ENCODE results near the gene FREM2. TPM values are rescaled to one million over a fixed set of nuclear protein-coding genes. Genes with fewer than 3 reads are reported as not detected.

Gene FREM2
- total RNA-seq, 1 donor from 2014 or later, result 0.54 TPM

DNA sequence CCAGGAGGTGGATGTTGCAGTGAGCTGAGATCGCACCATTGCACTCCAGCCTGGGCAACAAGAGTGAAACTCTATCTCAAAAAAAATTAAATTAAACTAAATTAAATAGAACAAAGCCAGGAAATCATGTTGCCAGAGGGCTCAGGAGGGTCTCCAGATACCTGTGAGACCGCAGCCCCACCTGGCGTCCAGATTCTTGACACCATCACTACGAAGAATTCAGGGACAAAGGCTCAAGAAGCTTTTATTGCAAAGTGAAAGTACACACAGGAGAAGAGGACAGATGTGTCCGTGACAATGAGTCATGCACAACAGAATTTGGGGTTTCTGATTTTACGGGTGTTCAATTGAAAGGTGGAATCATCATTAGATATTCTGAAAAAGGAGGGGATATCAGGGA is 227.2 kb downstream of the FREM2 start:
- peaks cover 3% of the 10 kb centered on the region for H3K27me3 Mint-ChIP-seq (ENCODE audit: unreplicated experiment)
- H3K9me3 Mint-ChIP-seq (ENCODE audit: unreplicated experiment), result no peaks in the 10 kb centered on the region
- no peak for DNase-seq
- H3K4me1 Mint-ChIP-seq (ENCODE audit: low read depth, unreplicated experiment), result no peaks in the 10 kb centered on the region
- TF ChIP-seq, protein P1, sequence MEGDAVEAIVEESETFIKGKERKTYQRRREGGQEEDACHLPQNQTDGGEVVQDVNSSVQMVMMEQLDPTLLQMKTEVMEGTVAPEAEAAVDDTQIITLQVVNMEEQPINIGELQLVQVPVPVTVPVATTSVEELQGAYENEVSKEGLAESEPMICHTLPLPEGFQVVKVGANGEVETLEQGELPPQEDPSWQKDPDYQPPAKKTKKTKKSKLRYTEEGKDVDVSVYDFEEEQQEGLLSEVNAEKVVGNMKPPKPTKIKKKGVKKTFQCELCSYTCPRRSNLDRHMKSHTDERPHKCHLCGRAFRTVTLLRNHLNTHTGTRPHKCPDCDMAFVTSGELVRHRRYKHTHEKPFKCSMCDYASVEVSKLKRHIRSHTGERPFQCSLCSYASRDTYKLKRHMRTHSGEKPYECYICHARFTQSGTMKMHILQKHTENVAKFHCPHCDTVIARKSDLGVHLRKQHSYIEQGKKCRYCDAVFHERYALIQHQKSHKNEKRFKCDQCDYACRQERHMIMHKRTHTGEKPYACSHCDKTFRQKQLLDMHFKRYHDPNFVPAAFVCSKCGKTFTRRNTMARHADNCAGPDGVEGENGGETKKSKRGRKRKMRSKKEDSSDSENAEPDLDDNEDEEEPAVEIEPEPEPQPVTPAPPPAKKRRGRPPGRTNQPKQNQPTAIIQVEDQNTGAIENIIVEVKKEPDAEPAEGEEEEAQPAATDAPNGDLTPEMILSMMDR (IDR thresholded peaks at IDR 0.05; ENCODE audit: partially characterized antibody, unreplicated experiment), result no peak
- H3K36me3 Mint-ChIP-seq (ENCODE audit: unreplicated experiment), result no peaks in the 10 kb centered on the region
- H3K4me3 Mint-ChIP-seq (ENCODE audit: unreplicated experiment), result no peak overlapping the region
- no peak overlapping the region for H3K27ac Mint-ChIP-seq (ENCODE audit: unreplicated experiment)

DNA sequence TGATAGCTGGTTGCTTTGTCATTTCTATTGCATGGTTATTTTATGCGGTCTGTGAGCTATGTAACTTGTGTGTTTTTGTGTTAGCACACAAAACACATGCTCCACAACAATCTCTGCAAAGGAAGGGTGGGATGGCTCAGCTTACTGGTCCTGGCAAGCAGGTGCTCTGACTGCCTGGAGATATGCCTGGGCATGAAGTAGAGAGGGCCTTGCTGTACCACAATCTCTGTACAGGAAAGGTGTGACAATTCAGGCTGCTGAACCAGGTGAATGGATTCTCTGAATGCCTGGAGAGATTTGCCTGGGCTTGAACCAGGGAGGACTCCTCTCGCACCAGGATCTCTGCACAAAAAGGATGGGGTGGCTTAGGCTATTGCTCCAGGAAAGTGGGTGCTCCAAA is 234.2 kb downstream of the FREM2 start:
- DNase-seq, result no peak
- H3K27me3 Mint-ChIP-seq (ENCODE audit: unreplicated experiment), result no peaks in the 10 kb centered on the region
- peaks cover 2% of the 10 kb centered on the region for H3K9me3 Mint-ChIP-seq (ENCODE audit: unreplicated experiment)
- H3K4me3 Mint-ChIP-seq (ENCODE audit: unreplicated experiment), result no peak overlapping the region
- no peaks in the 10 kb centered on the region for H3K4me1 Mint-ChIP-seq (ENCODE audit: low read depth, unreplicated experiment)
- TF ChIP-seq, protein P1 (IDR thresholded peaks at IDR 0.05; ENCODE audit: partially characterized antibody, unreplicated experiment), result no peak
- H3K36me3 Mint-ChIP-seq (ENCODE audit: unreplicated experiment), result no peaks in the 10 kb centered on the region
- H3K27ac Mint-ChIP-seq (ENCODE audit: unreplicated experiment), result no peak overlapping the region

DNA sequence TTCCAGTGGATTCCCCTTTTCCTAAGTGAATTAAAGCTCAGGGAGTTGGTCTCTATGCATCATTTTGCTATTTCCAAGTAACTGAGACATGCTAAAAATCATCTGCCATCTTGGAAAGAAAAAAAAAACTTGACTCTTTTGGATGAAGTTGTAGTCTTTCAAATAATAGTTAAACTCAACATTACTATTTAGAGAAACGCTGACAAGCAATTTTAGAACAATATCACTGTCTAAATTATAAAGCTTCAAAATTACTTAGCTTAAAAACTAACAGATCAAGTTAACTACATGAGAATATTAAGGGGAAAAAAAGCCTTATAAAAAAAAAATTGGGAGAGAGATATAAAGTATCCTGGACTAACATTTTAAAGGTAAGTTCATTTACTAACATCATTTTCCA is 235.3 kb downstream of the FREM2 start:
- no peak for DNase-seq
- TF ChIP-seq, protein P1 (IDR thresholded peaks at IDR 0.05; ENCODE audit: partially characterized antibody, unreplicated experiment), result no peak
- H3K4me3 Mint-ChIP-seq (ENCODE audit: unreplicated experiment), result no peak overlapping the region
- H3K36me3 Mint-ChIP-seq (ENCODE audit: unreplicated experiment), result no peaks in the 10 kb centered on the region
- peaks cover 2% of the 10 kb centered on the region for H3K9me3 Mint-ChIP-seq (ENCODE audit: unreplicated experiment)
- H3K4me1 Mint-ChIP-seq (ENCODE audit: low read depth, unreplicated experiment), result no peaks in the 10 kb centered on the region
- H3K27me3 Mint-ChIP-seq (ENCODE audit: unreplicated experiment), result no peaks in the 10 kb centered on the region
- no peak overlapping the region for H3K27ac Mint-ChIP-seq (ENCODE audit: unreplicated experiment)

DNA sequence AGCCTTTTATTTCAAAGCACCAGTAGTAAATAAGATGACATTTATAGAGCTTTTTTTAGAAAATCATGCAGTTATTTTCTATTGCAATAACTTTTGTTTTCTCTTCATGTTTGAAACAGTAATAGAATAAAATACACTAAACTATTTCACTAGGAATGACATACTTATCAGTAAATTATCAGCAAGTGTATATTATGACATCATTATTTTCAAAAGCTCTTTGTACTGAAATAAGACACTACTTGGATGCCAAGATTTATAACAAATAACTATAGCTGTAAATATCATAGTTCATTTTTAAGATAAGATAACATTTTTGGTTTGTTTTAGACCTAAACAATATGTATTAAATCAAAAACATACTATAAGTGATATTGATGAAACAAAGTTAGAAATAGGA is 246.9 kb downstream of the FREM2 start:
- DNase-seq, result no peak
- TF ChIP-seq, protein P1 (IDR thresholded peaks at IDR 0.05; ENCODE audit: partially characterized antibody, unreplicated experiment), result no peak
- Mint-ChIP-seq H3K27me3 (ENCODE audit: unreplicated experiment) (no peaks in the 10 kb centered on the region), H3K27ac (ENCODE audit: unreplicated experiment) (no peak overlapping the region), H3K4me1 (ENCODE audit: low read depth, unreplicated experiment) (peaks cover 8% of the 10 kb centered on the region), H3K36me3 (ENCODE audit: unreplicated experiment) (no peaks in the 10 kb centered on the region), H3K4me3 (ENCODE audit: unreplicated experiment) (no peak overlapping the region), H3K9me3 (ENCODE audit: unreplicated experiment) (peaks cover 1% of the 10 kb centered on the region)
